CD4-positive, alpha-beta T cell (primary cell): Measurements from ENCODE around the gene PPP1R1C. TPM values are rescaled to one million over a fixed set of nuclear protein-coding genes. Genes with fewer than 3 reads are reported as not detected.

ENCODE experiments used
- ATAC-seq: fragments of 200-7000 bp; cut with Tn5 transposase; one replicate; pipeline ENCODE4 v1.10.0; 2022; ENCODE audit warnings: mild to moderate bottlenecking; ENCODE audit not compliant: poor library complexity
- CTCF ChIA-PET: fragments of 350-600 bp; sonication (Branson Sonifier 250); formaldehyde crosslinking; loops from one replicate; lab custom pipeline; 2021; ENCODE audit warnings: antibody characterized with exemption, inconsistent platforms; lab: Charles Lee
- POLR2A ChIA-PET: fragments of 350-600 bp; sonication (Branson Sonifier 250); formaldehyde crosslinking; loops from one replicate; lab custom pipeline; 2021; ENCODE audit warnings: antibody characterized with exemption, inconsistent platforms; lab: Charles Lee
- DNase-seq, 14 experiments: peaks; one replicate each; pipeline ENCODE4 v3.0.0-alpha.2; 2013 to 2020; ENCODE audit warnings: mixed read lengths in 2 of 14
- H3K27ac ChIP-seq, 2 donors: one replicate each; pipeline versions ENCODE4 v1.5.1 to v1.7.0; 2013; ENCODE audit warnings: low read length in 2 of 2, low read depth in 1 of 2, mild to moderate bottlenecking in 1 of 2
- H3K27me3 ChIP-seq, 2 experiments: 1 replicate in 1 of 2; 2 replicates in 1 of 2; pipeline versions ENCODE4 v1.6.1 to v1.7.0; 2013; ENCODE audit warnings: low read length in 2 of 2, control low read depth in 1 of 2, mild to moderate bottlenecking in 1 of 2, moderate library complexity in 1 of 2; ENCODE audit not compliant: insufficient read depth in 2 of 2, control insufficient read depth in 1 of 2
- H3K36me3 ChIP-seq: one replicate; pipeline ENCODE4 v1.6.1; 2013; ENCODE audit warnings: low read length, control low read depth; ENCODE audit not compliant: insufficient read depth
- H3K4me1 ChIP-seq: one replicate; pipeline ENCODE4 v1.6.1; 2013; ENCODE audit warnings: low read length, control low read depth; ENCODE audit not compliant: insufficient read depth
- H3K4me3 ChIP-seq: one replicate; pipeline ENCODE4 v1.5.1; 2013; ENCODE audit warnings: mild to moderate bottlenecking, low read length, moderate library complexity
- H3K9me3 ChIP-seq, 2 experiments: 1 replicate in 1 of 2; 2 replicates in 1 of 2; pipeline versions ENCODE4 v1.6.1 to v1.7.0; 2013; ENCODE audit warnings: low read length in 2 of 2, mild to moderate bottlenecking in 2 of 2, control low read depth in 1 of 2, moderate library complexity in 1 of 2; ENCODE audit not compliant: control insufficient read depth in 1 of 2, insufficient read depth in 1 of 2
- H3K27ac Mint-ChIP-seq: one replicate; pipeline ENCODE4 v1.8.0; 2020; ENCODE audit warnings: mixed read lengths
- H3K27me3 Mint-ChIP-seq: one replicate; pipeline ENCODE4 v1.8.0; 2021; ENCODE audit warnings: mixed read lengths
- H3K36me3 Mint-ChIP-seq: one replicate; pipeline ENCODE4 v1.8.0; 2021; ENCODE audit warnings: low read depth, mixed read lengths
- H3K4me1 Mint-ChIP-seq: one replicate; pipeline ENCODE4 v1.8.0; 2021; ENCODE audit warnings: low read depth, mixed read lengths
- H3K4me3 Mint-ChIP-seq: one replicate; pipeline ENCODE4 v1.8.0; 2020; ENCODE audit warnings: mild to moderate bottlenecking, mixed read lengths
- H3K9me3 Mint-ChIP-seq: one replicate; pipeline ENCODE4 v1.8.0; 2020; ENCODE audit warnings: mixed read lengths
- CTCF ChIP-seq: fragments of 200-600 bp; IDR thresholded peaks from one replicate; pipeline ENCODE4 v1.8.0; 2022; ENCODE audit warnings: antibody characterized with exemption, mild to moderate bottlenecking
- intact Hi-C, 2 experiments: fragments of 100-400 bp; cut with DNase I in 1 of 2; cut with micrococcal nuclease in 1 of 2; formaldehyde crosslinking; loops; one replicate each; pipeline versions ENCODE4 v1.15.1 to v1.9.0; 2023 to 2025; cut with DNase I, micrococcal nuclease
- total RNA-seq, 174 experiments: library from RNA in 2 of 174; stranded (reverse) in 2 of 174; gene quantifications; one replicate each; pipeline ENCODE4 v1.2.3 and lab custom pipeline; 2021 to 2026

PPP1R1C gene
- total RNA-seq, 2 experiments from 2014 or later: not detected

DNA sequence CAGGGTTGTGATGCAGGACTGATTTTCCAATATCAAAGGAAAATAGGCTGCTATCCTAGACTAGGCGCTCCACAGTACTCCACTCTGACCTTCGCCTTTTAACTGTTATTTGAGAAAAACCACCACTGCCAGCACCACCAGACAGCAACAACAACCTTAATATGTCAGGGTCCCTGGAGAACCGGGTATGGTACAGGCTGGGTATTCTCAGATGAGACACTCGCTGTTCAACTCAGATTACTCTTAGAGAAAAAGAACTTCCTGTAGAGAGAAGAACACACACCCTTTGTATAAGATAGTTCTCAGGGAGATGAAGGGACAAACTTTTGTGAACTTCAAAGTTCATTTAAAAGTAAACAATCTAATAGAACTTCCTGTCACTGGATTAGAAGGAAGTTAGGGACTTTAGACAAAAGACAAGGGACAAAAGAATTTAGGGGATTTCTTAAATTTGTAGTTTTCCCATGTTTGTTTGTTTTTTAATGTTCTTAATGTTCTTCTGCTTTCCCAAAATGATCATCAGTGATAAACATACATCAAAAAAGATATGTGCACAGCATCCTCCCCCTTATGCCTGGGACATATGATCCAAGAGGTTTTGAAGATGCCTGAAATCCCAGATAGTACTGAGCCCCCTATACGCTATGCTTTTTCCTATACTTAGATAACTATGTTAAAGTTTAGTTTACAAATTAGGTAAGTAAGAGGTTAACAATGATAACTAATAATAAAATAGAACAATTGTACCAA lies 41.3 kb upstream of the PPP1R1C start:
- no peaks in the 10 kb centered on the region for H3K27me3 ChIP-seq
- ChIA-PET POLR2A (no interaction called here), CTCF (no interaction called here)
- intact Hi-C loops: no loop called here
- Mint-ChIP-seq H3K36me3 (no peaks in the 10 kb centered on the region), H3K27me3 (peaks cover 16% of the 10 kb centered on the region), H3K4me1 (no peaks in the 10 kb centered on the region), H3K27ac (no peak overlapping the region), H3K9me3 (no peaks in the 10 kb centered on the region), H3K4me3 (no peak overlapping the region)
- ATAC-seq (no peak), DNase-seq (no peak)
- H3K4me3 ChIP-seq: no peak overlapping the region
- no peaks in the 10 kb centered on the region for H3K36me3 ChIP-seq
- H3K4me1 ChIP-seq: no peaks in the 10 kb centered on the region
- no peak overlapping the region for H3K27ac ChIP-seq
- no peaks in the 10 kb centered on the region for H3K9me3 ChIP-seq
- TF ChIP-seq CTCF: no peak

- no peak overlapping the region for H3K4me3 Mint-ChIP-seq
- no peak overlapping the region for H3K4me3 ChIP-seq
- H3K4me1 ChIP-seq: no peaks in the 10 kb centered on the region
- H3K27me3 Mint-ChIP-seq: peaks cover 16% of the 10 kb centered on the region
- no peaks in the 10 kb centered on the region for H3K9me3 Mint-ChIP-seq
- H3K36me3 Mint-ChIP-seq: no peaks in the 10 kb centered on the region
- DNase-seq (no peak), ATAC-seq (no peak)
- TF ChIP-seq CTCF: no peak
- intact Hi-C loops: no loop called here
- no peaks in the 10 kb centered on the region for H3K4me1 Mint-ChIP-seq
- no peaks in the 10 kb centered on the region for H3K27me3 ChIP-seq
- ChIA-PET CTCF (no interaction called here), POLR2A (no interaction called here)
- H3K27ac Mint-ChIP-seq: no peak overlapping the region
- H3K9me3 ChIP-seq: no peaks in the 10 kb centered on the region
- no peak overlapping the region for H3K27ac ChIP-seq
- no peaks in the 10 kb centered on the region for H3K36me3 ChIP-seq
Measured at GRCh38 chr2:181944914-181945291, 40.8 kb upstream of the PPP1R1C start.

DNA sequence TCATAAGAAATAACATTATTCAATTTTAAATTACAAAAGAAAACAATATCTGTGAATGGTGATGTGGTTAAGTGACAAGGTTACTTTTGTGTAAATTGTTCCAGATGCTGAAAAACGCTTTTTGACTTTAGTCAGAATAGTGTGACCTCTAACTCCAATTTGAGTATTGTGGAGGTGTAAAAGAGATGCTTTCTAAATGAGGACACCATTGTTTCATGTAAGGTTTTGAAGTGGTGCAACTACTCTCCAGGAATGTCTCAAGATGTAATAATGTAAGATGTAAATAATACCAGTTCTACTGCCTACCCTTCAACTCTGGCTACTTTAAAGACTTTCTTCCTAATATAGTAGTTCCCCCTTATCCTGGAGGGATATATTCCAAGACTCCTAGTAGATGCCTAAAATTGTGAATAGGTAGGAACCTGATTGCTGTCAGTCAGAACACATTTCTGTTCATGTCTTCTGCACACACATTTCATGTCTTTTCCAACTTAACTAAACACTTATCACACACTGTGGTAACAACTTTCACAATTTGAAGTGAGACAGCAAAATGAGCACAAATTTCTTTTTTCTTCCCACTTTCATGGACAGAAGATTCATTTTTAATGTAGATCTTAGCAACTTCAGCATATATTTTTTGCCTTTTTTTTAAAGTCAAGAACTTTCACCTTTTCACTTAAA lies 39.1 kb upstream of the PPP1R1C start:
- Histone ChIP-seq H3K9me3 (no peaks in the 10 kb centered on the region), H3K27me3 (no peaks in the 10 kb centered on the region), H3K27ac (no peak overlapping the region), H3K4me1 (no peaks in the 10 kb centered on the region), H3K4me3 (no peak overlapping the region), H3K36me3 (no peaks in the 10 kb centered on the region)
- DNase-seq: no peak
- Mint-ChIP-seq H3K27ac (no peak overlapping the region), H3K4me1 (no peaks in the 10 kb centered on the region), H3K9me3 (no peaks in the 10 kb centered on the region), H3K27me3 (peaks cover 21% of the 10 kb centered on the region), H3K4me3 (no peak overlapping the region), H3K36me3 (no peaks in the 10 kb centered on the region)
- intact Hi-C loops: no loop called here
- no peak for TF ChIP-seq CTCF
- CTCF ChIA-PET: no interaction called here
- ATAC-seq: no peak
- POLR2A ChIA-PET: no interaction called here
